Fibroblast of lung (primary cell): ENCODE data around the gene ALKBH3. TPM values are rescaled to one million over a fixed set of nuclear protein-coding genes. Genes with fewer than 3 reads are reported as not detected.

Experiments used
- DNase-seq, 2 donors: peaks; one replicate each; pipeline versions ENCODE4 v3.0.0 to v3.0.0-alpha.2; 2010; ENCODE audit warnings: low read depth in 2 of 2
- H2AFZ ChIP-seq: 2 replicates; pipeline ENCODE4 v1.5.1; 2012; ENCODE audit warnings: low read length, control low read depth, inconsistent platforms
- H3K27ac ChIP-seq: 2 replicates; pipeline ENCODE4 v1.5.1; 2011; ENCODE audit warnings: low read length, control low read depth; ENCODE audit not compliant: insufficient read depth
- H3K27me3 ChIP-seq: 2 replicates; pipeline ENCODE4 v1.5.1; 2011; ENCODE audit warnings: mild to moderate bottlenecking, low read length; ENCODE audit not compliant: control insufficient read depth, insufficient read depth
- H3K36me3 ChIP-seq: 2 replicates; pipeline ENCODE4 v1.5.1; 2011; ENCODE audit warnings: low read length; ENCODE audit not compliant: control insufficient read depth, insufficient read depth
- H3K4me1 ChIP-seq: 2 replicates; pipeline ENCODE4 v1.5.1; 2011; ENCODE audit warnings: low read length; ENCODE audit not compliant: control insufficient read depth, insufficient read depth; ENCODE audit errors: extremely low read depth
- H3K4me2 ChIP-seq: 2 replicates; pipeline ENCODE4 v1.5.1; 2011; ENCODE audit warnings: low read length, control low read depth; ENCODE audit not compliant: insufficient read depth; ENCODE audit errors: extremely low read depth
- H3K4me3 ChIP-seq, 4 experiments: fragments of 200-600 bp in 1 of 4; sonication (generic) in 1 of 4; replicated peaks in 1 of 4; 2 replicates each; pipeline ENCODE4 v1.5.1; 2011 to 2016; ENCODE audit warnings: low read length in 4 of 4, low read depth in 3 of 4, mild to moderate bottlenecking in 3 of 4, control low read depth in 2 of 4, inconsistent platforms in 1 of 4, mixed read lengths in 1 of 4; ENCODE audit not compliant: insufficient read depth in 1 of 4; ENCODE audit errors: control extremely low read depth in 1 of 4
- H3K79me2 ChIP-seq: 2 replicates; pipeline ENCODE4 v1.5.1; 2012; ENCODE audit warnings: mild to moderate bottlenecking, low read length, inconsistent platforms; ENCODE audit not compliant: control insufficient read depth, insufficient read depth
- H3K9ac ChIP-seq: 2 replicates; pipeline ENCODE4 v1.5.1; 2011; ENCODE audit warnings: mild to moderate bottlenecking, low read length, control low read depth; ENCODE audit not compliant: insufficient read depth
- H3K9me3 ChIP-seq: 2 replicates; pipeline ENCODE4 v1.5.1; 2012; ENCODE audit warnings: low read depth, low read length; ENCODE audit not compliant: control insufficient read depth, insufficient read depth
- H4K20me1 ChIP-seq: 2 replicates; pipeline ENCODE4 v1.5.1; 2011; ENCODE audit warnings: low read length; ENCODE audit not compliant: control insufficient read depth, insufficient read depth; ENCODE audit errors: extremely low read depth
- CTCF ChIP-seq, 2 donors: IDR thresholded peaks in 1 of 2; conservative IDR thresholded peaks in 1 of 2; 1 replicate in 1 of 2; 2 replicates in 1 of 2; pipeline ENCODE4 v1.5.1; 2011 to 2012; ENCODE audit warnings: low read length in 2 of 2, control low read depth in 1 of 2, inconsistent platforms in 1 of 2, low read depth in 1 of 2, mild to moderate bottlenecking in 1 of 2
- EZH2 ChIP-seq: IDR thresholded peaks from 2 replicates; pipeline ENCODE4 v1.5.1; 2012; ENCODE audit warnings: low read length, control low read depth, mild to moderate bottlenecking; ENCODE audit errors: missing control alignments
- polyA plus RNA-seq, 2 donors: library from polyadenylated mRNA; depleted of rRNA in 1 of 2; stranded (reverse) in 1 of 2; unstranded in 1 of 2; fragments of >200 nt; gene quantifications; 2 replicates each; pipeline ENCODE4 v1.2.1, GENCODE V29; 2011 to 2012; ENCODE audit warnings: missing spikeins in 1 of 2
- total RNA-seq: library from RNA; depleted of rRNA; stranded (reverse); fragments of >200 nt; gene quantifications from 2 replicates; pipeline ENCODE4 v1.2.1, GENCODE V29; 2014

ALKBH3 gene
- total and polyA plus RNA-seq, 2 donors (not counting 1 experiment from before 2014, with no cell fraction given) = 39.0 to 56.1 TPM

- H3K9me3 ChIP-seq = no peaks in the 10 kb centered on the region
- no peaks in the 10 kb centered on the region for H4K20me1 ChIP-seq
- H3K4me3 ChIP-seq = no peak overlapping the region
- H3K4me2 ChIP-seq = no peak overlapping the region
- H3K27me3 ChIP-seq = no peaks in the 10 kb centered on the region
- H3K79me2 ChIP-seq = no peaks in the 10 kb centered on the region
- H3K27ac ChIP-seq = no peak overlapping the region
- DNase-seq = peak; percentile 66 to 90
- no peak overlapping the region for H3K9ac ChIP-seq
- TF ChIP-seq CTCF (conservative IDR thresholded peaks at IDR 0.05 in 1 of 2, IDR thresholded peaks at IDR 0.05 in 1 of 2; ENCODE audit: low read depth in 1 of 2, low read length in 2 of 2) = peak; percentile 94 to 95
- TF ChIP-seq EZH2 = no peak
- H2AFZ ChIP-seq = no peak overlapping the region
- peaks cover 2% of the 10 kb centered on the region for H3K4me1 ChIP-seq
- peaks cover 3% of the 10 kb centered on the region for H3K36me3 ChIP-seq
Measured at GRCh38 chr11:43852057-43852636, 28.5 kb upstream of the ALKBH3 start.

- no peak overlapping the region for H3K27ac ChIP-seq
- peaks cover 2% of the 10 kb centered on the region for H3K4me1 ChIP-seq
- H2AFZ ChIP-seq = no peak overlapping the region
- H3K9ac ChIP-seq = no peak overlapping the region
- H3K27me3 ChIP-seq = no peaks in the 10 kb centered on the region
- no peak overlapping the region for H3K4me3 ChIP-seq
- no peaks in the 10 kb centered on the region for H3K79me2 ChIP-seq
- no peak for TF ChIP-seq CTCF (conservative IDR thresholded peaks at IDR 0.05 in 1 of 2, IDR thresholded peaks at IDR 0.05 in 1 of 2; ENCODE audit: low read depth in 1 of 2, low read length in 2 of 2)
- TF ChIP-seq EZH2 = no peak
- DNase-seq = peak in 1 of 2 donors; percentile 11
- H3K4me2 ChIP-seq = no peak overlapping the region
- no peaks in the 10 kb centered on the region for H4K20me1 ChIP-seq
- no peaks in the 10 kb centered on the region for H3K9me3 ChIP-seq
- peaks cover 3% of the 10 kb centered on the region for H3K36me3 ChIP-seq
Measured at GRCh38 chr11:43853781-43854180, 26.9 kb upstream of the ALKBH3 start.

GRCh38 chr11:43856993-43857392 is 23.6 kb upstream of the ALKBH3 start:
- H3K36me3 ChIP-seq = peaks cover 3% of the 10 kb centered on the region
- no peak overlapping the region for H3K27ac ChIP-seq
- H3K4me1 ChIP-seq = no peaks in the 10 kb centered on the region
- H2AFZ ChIP-seq = no peak overlapping the region
- H3K9ac ChIP-seq = no peak overlapping the region
- TF ChIP-seq EZH2 = no peak
- TF ChIP-seq CTCF (conservative IDR thresholded peaks at IDR 0.05 in 1 of 2, IDR thresholded peaks at IDR 0.05 in 1 of 2; ENCODE audit: low read depth in 1 of 2, low read length in 2 of 2) = no peak
- peak in 1 of 2 donors; percentile 19 for DNase-seq
- no peaks in the 10 kb centered on the region for H3K27me3 ChIP-seq
- H3K4me2 ChIP-seq = no peak overlapping the region
- H3K4me3 ChIP-seq = no peak overlapping the region
- no peaks in the 10 kb centered on the region for H4K20me1 ChIP-seq
- no peaks in the 10 kb centered on the region for H3K79me2 ChIP-seq
- no peaks in the 10 kb centered on the region for H3K9me3 ChIP-seq
